ENCODE data around the gene SNRPF.

The SNRPF gene

GRCh38 chr12:95859947-95860850 is 1.4 kb downstream of the SNRPF start:
- DNase-seq: no peak

DNA sequence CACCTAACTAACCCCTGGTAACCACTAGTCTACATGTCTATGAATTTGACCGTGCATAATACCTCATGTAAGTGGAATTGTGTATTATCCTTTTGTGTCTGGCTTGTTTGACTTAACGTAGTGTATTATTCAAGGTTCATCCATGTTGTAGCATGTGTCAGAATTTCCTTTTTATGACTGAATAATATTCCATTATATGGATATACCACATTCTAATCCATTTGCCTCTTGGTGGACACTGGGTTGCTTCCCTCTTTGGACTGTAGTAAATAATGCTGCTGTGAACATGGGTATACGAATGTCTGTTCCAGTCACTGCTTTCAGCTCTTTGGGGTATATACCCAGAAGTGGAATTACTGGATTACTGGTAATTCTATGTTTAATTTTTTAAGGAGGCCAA is 3.3 kb downstream of the SNRPF start:
- no peak for DNase-seq

GRCh38 chr12:95863337-95863736 is 4.6 kb downstream of the SNRPF start:
- no peak for DNase-seq

GRCh38 chr12:95870897-95871296 is 12.1 kb downstream of the SNRPF start:
- no peak for DNase-seq

DNA sequence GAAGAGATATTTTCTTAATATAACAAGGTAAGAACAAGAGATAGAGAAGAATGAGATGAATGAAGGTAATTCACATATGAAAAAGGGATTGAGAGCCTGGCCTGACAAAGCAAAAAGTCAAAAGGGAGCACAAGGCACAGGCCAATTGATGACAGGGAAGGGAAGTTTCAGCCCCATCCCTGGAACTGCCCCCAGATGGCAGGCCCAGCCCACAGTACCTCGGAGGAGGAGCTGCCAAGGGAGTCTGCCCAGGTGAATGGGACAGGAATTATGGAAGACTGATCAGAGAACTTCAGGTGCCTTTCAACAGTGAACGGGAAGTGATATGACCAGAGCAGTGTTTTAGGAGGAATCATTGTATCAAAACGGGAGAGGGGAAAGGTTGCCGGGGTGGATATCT is 15.7 kb downstream of the SNRPF start:
- no peak for DNase-seq

- no peak for DNase-seq
Measured at GRCh38 chr12:95877622-95878021, 18.9 kb downstream of the SNRPF start.

DNA sequence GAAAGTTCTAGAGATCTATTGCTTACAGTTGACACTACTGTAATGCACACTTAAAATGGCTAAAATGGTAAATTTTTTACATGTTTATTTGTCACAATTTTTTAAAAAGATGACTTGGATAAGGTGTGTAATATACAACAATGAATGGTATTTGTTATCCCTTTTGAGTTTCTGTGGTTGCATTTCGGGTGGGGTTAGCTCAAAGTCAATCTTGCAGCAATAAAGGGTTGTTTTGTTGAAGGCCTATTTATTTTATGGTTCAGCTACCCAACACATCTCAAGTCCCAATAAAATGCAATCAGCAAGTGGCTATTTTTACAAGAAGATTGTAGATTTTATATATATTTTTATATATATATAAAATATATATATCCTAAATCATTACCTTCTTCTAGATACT is 22.1 kb downstream of the SNRPF start:
- DNase-seq: no peak

DNA sequence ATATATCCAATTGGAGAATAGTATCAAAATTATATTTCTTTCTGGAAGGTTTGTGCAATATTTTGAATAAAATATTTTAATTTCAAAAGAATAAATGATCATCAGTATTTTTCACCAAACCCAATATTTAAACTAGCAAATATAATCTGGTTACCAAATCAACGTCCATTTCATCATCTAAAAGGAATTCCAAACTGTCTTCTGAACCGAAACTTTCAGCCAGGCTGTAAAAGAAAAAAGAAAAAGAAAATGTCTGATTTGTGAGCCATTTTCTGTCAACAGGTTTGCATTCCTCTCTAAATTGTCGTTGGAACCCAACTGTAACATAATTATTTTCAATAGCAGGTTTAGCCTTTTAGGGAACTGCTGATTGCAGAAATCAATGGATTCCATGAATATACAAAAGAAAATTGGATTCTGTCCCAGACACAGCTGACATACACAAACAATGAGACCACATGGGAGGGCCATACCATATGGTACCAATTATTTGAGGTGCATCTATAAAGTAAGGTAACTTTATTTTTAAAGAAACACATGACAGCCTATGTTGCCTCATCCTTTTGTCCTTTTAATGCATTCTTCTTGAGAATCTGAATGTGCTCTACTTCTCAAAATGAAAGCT is 22.7 kb downstream of the SNRPF start:
- DNase-seq: no peak

- no peak for DNase-seq
Measured at GRCh38 chr12:95882080-95882479, 23.3 kb downstream of the SNRPF start.

GRCh38 chr12:95882873-95883272 is 24.1 kb downstream of the SNRPF start:
- no peak for DNase-seq

- DNase-seq: no peak
Measured at GRCh38 chr12:95884998-95885397, 26.2 kb downstream of the SNRPF start.

DNA sequence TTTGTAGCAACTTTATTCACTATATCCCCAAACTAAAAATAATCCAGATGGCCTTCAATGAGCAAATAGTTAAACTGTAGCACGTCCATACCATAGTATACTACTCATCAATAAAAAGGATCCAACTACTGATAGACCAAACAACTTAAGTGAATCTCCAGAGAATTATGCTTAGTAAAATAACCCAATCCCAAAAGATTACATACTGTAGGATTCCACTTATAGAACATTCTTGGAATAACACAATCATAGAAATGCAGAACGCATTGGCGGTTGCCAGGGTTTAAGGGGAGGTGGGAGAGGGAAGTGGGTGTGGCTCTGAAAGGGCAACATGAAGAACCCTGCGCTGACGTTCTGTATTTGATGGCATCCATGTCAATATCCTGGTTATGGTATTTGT is 28.6 kb downstream of the SNRPF start:
- DNase-seq: no peak

DNA sequence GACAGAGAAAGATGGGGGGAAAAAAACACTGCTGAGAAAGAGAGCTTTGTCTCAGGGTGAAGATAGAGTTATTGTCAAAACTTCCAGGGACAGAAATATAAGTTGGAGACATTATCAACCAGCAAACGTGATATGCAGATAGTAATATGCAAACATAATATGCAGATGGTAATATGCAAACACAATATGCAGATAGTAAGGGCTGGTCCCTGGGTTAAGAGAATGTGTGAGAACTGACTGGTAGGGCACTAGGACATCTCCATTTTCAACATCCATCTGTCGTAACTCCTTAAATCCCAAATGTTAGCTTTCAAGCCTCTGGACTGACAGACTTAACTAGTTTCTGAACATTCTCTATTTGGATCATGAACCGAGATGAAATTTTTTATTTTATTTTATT is 32.2 kb downstream of the SNRPF start:
- no peak for DNase-seq

DNA sequence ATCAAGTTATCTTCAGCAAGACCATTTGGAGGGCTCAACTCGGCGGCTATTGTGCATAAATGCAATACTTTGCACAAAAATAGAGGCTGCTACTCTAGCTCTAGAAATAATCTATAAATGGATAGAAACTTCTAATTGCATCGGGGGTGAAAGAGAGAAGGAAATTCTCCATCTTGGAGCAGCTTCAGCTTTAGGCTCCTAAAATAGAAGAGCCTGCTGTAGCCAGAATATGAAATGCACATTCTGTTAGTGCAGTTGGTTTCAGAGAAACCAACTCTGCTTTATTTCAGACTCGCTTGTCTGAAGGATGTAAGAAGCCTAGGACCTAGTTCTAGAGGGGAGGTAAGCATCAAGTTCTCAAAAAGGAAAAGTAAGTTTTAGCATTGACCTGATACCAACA is 38.1 kb downstream of the SNRPF start:
- no peak for DNase-seq

DNA sequence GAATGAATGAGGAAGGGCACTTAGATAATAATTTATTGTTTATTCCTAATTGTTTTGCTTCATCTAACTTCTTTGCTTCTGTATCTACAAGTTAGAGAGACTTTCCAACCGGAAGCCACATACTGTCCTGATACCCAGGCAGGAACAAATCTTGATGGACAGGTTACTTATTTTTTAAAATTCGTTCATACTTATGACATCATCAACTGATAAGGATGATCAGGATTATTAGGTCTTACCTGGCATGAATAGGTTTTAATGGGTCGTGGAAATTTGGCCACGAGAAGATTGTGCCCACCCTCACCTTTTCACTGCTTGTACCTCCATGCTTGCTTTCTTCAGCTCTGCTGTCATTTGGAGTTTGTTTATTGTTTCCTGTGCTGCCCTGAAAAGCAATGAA is 39.3 kb downstream of the SNRPF start:
- no peak for DNase-seq

DNA sequence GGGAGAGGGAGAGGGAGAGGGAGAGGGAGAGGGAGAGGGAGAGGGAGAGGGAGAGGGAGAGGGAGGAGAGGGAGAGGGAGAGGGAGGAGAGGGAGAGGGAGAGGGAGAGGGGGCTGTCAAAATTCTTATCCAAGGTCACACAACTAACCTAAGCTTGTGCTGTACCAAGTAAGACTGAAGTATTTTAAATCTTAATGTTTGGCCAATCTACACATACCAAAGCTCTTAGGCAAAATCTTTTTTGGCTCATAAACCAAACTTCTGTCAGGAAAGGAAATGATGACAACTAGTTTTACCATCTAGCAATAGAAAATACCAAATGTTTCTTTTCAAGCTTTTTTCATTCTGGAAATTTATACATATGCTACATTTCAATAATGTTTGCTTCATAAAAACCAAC is 49.8 kb downstream of the SNRPF start:
- no peak for DNase-seq

DNA sequence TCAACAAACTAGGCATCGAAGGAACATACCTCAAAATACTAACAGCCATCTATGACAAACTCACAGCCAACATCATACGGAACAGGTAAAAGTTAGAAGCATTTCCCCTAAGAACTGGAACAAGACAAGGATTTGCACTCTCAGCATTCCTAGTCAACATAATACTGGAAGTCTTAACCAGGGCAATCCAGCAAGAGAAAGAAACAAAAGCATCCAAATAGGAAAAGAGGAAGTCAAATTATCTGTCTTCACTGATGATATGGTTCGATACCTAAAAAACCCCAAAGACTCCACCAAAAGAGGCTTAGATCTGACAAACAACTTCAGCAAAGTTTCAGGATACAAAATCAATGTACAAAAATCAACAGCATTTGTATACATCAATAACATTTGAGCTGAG is 51.1 kb downstream of the SNRPF start:
- no peak for DNase-seq
